COLO668 (cell line): Measurements from ENCODE around the gene ANO7.

Experiments used
- DNase-seq: peaks from one replicate; lab custom pipeline; 2025; ENCODE audit not compliant: unreplicated experiment; lab: John Stamatoyannopoulos, UW

ANO7 gene

DNA sequence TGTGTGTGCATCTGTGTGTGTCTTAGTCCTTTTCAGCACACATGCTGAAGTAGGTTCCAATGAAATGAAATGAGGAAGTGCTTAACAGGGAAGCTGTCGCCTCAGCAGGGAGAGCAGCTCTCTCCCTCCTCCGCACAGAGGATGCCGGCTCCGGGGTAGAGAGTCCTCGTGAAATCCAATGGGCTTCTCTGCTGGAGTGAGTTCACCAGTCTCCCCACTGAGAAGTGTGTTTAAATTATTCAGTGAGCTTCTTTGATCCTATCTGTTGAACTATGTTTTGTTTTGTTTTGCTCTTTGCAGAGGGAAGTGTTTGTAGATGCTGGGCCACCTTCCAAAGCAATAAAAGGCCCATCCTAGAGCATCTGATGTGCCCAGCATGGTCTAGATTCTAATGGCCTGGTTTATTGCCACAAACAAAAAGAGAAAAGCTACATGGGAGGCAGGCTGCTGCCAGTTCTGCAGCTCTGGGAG is 31.5 kb upstream of the ANO7 start:
- no peak for DNase-seq

DNA sequence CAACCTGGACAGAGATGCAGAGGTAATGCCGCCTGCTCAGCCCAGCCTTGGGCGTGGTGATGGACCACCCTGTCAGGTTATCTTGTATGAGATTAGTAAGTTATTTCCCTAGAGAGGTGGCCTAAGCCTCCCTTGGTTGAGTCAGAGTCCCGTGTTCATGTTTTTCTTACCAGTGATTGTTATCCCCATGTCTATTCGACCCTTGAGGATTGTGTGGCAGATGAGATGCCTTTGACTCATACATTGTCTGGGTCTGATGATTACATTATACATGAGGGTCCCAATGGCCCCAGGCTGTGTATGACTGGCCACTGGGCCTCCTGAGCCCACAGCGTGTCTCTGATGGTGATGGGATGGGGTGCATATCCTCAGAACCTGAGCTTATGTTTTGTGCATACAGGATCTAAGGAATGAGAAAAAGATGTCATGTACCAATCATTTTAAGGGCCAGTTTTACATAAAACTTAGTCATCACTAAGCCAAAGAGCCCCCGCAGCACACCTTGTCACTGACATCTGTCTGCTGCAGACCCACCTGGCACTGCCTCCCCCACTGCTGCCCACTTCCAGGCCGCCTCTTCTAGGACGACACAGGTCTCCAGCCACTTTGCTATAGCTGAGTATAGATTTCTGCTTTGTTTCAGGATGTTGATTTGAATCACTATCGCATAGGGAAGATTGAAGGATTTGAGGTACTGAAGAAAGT is 30.5 kb upstream of the ANO7 start:
- DNase-seq: no peak

GRCh38 chr2:241158546-241158900 is 30.0 kb upstream of the ANO7 start:
- no peak for DNase-seq

DNA sequence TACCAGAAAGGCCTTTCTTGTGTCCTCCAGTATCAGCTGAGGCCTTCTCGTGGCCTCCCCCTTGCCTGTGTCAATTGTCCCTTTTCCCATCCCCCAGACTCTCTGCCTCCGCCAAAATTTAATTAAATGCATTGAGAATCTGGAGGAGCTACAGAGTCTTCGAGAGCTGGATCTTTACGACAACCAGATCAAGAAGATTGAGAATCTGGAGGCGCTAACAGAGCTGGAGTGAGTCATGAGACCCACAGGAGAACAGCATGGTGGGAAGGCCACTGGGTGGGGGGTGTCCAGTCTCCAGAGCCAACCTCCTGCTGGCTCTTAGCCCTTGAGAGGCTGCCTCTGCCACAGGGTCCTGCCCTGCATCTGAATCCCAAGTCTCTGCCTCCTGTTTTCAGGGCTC is 29.4 kb upstream of the ANO7 start:
- DNase-seq: no peak

GRCh38 chr2:241160318-241160717 is 28.2 kb upstream of the ANO7 start:
- DNase-seq: no peak

DNA sequence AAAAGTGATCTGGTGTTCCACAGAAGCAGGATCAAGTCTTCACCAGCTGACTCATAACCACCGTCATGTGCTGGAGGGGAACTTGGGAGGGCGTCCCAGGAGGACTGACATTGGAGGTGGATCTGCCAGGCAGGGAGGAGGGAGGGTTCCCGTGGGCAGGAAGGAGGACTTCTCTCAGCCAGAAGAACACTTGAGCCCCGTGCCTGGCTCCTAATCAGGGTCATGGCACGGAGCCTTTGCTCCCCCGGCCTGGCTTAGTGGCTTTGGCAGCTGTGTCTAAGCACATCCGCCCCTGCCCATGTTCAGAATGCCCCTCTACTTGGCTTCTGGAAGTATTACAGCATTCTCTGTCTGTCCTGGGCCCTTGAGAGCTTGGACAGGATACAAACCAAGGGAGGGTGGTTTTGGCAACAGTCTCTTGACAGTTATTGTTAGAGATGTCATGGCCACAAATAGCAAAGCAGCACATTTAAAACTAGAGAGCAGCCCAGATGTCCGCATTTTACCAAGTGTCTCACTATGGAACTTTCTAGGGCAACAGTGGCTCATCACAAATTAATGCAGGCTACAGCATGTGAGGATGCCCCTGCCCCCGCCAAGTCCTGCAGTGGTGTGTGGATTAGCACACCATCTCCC is 26.7 kb upstream of the ANO7 start:
- DNase-seq: no peak

GRCh38 chr2:241163601-241164118 is 24.8 kb upstream of the ANO7 start:
- DNase-seq: no peak

DNA sequence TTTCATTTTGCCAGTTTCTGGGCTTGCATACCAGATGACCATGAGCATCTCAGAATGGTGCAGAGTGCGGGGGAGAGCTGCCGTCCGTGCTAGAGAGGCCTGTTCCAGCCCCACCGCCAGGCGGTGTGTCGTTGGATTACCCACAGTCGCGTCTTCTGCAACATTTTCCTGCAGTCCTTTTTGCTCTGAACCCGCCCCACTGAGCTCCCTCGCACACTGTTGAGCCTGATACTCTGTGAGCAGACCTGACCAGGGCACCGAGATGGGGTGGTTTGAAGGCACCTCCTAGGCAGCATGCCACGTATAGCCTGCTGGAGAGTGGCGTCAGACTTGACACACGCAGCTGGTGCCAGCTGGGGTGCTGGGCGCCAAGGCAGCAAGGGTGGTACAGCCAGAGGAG is 20.1 kb upstream of the ANO7 start:
- no peak for DNase-seq

- no peak for DNase-seq
Measured at GRCh38 chr2:241173557-241173956, 14.9 kb upstream of the ANO7 start.

- DNase-seq: no peak
Measured at GRCh38 chr2:241177526-241178334, 10.7 kb upstream of the ANO7 start.

DNA sequence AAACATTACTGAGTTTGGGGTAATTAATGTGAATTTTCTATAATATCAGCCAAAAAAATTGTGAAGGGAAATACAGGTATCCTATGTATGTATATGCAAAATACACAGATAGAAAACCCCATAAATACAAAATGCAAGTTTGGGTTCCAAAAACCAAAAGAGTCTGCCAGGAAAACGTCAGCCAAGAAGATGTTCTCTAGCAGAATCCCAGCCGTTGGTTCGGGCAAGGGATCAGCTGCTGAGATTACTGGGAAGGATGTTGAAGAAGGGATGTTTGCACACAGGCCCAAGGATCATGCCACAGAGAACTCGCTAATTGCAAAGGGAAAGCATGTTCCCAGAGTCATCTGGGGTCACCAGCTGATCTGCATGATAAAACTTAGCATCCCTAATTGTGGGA is 9.5 kb upstream of the ANO7 start:
- DNase-seq: no peak

GRCh38 chr2:241179899-241180298 is 8.6 kb upstream of the ANO7 start:
- DNase-seq: no peak

- no peak for DNase-seq
Measured at GRCh38 chr2:241180495-241180894, 8.0 kb upstream of the ANO7 start.

DNA sequence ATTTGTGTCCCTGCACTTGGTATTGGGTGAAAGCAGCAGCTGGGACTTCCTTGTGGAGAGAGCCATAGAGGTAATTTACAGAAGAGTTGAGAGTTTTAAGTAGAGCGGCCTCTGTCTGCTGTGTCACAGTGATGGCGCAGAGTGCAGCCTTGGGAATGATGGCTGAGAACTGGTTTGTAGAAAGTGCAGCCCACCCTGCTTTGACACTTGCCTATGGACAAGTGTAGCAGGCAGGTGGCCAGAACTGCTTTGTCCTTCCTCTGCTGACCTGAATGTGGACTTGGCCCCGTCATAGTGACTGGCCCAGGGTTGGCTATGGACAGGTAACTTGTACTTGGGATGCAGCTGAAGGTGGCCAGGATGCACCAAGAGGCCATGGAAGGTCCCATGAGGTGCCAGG is 6.4 kb upstream of the ANO7 start:
- DNase-seq: no peak

- DNase-seq: no peak
Measured at GRCh38 chr2:241182531-241183133, 5.8 kb upstream of the ANO7 start.

- DNase-seq: no peak
Measured at GRCh38 chr2:241183221-241183620, 5.3 kb upstream of the ANO7 start.

GRCh38 chr2:241184901-241185300 is 3.6 kb upstream of the ANO7 start:
- DNase-seq: no peak

DNA sequence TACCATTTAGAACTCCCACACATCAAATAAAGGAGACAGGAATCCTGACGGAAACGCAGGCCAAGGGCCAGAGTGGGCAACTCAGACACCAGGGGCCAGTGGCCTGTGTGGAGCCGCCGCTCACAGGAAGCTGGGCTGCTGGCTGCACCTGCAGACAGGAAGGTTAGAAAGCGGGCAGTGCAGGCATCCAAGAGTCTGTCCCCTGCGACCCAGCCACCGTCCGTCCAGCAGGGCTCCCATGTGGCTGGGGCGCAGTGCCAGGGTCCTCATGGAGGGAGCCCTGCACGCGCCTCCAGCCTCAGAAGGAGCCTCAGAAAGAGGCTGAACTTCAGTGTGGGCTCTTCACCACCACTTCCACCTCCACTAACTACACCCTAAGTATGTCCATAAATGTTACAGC is 2.5 kb upstream of the ANO7 start:
- DNase-seq: no peak

DNA sequence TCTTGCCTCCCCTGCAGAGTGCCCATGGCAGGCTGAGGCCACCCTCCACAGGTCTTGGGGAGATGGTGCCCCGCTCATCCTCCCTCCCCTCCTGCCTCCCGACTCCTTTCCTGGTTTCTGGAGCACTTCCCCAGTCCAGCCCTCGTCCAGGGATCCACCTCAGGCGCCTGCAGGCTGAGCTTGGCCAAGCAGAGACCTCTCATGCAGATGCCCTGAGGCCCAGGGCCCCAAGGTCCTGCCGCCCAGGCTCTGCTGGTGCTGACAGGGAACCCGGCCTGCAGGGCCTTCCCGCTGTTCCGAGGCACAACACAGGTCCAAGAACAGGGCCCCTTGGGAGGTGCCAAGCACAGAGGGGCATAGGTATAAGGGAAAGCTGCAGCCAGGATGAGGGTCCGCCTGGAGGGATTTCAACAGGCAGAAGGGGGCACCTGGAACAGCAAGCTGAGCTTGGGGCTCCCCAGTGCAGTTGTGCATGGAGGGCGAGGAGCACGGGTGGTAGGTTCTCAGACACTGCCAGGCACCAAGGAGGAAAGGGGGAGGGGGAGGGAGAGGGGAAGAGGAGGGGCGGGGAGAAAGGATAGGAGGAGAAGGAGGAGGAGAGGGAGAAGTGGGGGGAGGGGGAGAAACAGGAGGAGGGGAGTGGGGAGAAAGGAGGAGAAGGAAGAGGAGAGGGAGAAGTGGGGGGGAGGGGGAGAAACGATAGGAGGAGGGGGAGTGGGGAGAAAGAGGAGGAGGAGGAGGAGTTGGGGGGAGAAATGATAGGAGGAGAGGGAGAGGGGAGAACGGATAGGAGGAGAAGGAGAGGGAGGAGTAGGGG is 1.2 kb upstream of the ANO7 start:
- DNase-seq: no peak

GRCh38 chr2:241187918-241188234 is 601 bp upstream of the ANO7 start:
- no peak for DNase-seq
